Panc1 (cell line): ENCODE data around the gene NPC1L1. TPM values are rescaled to one million over a fixed set of nuclear protein-coding genes. Genes with fewer than 3 reads are reported as not detected.

ENCODE experiments used
- ATAC-seq: fragments of 200-7000 bp; cut with Tn5 transposase; 2 replicates; pipeline ENCODE4 v1.9.1; 2020; ENCODE audit warnings: mild to moderate bottlenecking, moderate library complexity
- BruUV-seq: library from RNA; stranded (reverse); fragments of 400-500 nt; replicated peaks from 2 replicates; lab custom pipeline; 2021; lab: Mats Ljungman, UMichigan
- CTCF ChIA-PET: fragments of 300-600 bp; sonication (Branson Sonifier 250); formaldehyde crosslinking; loops from one replicate; lab custom pipeline; 2022; ENCODE audit warnings: antibody characterized with exemption; lab: Charles Lee
- POLR2A ChIA-PET: fragments of 300-600 bp; sonication (Branson Sonifier 250); formaldehyde crosslinking; loops from one replicate; lab custom pipeline; 2022; ENCODE audit warnings: antibody characterized with exemption; lab: Charles Lee
- DNase-seq: peaks from one replicate; pipeline ENCODE4 v3.0.0-alpha.2; 2010; ENCODE audit warnings: low read depth, low spot score
- H3K27ac ChIP-seq: 2 replicates; pipeline ENCODE4 v1.5.1; 2011; ENCODE audit warnings: mild to moderate bottlenecking, low read length, inconsistent platforms
- H3K27me3 ChIP-seq: fragments of 200-500 bp; sonication (Bioruptor generic); 2 replicates; pipeline ENCODE4 v1.6.0; 2014; ENCODE audit warnings: low read length, inconsistent platforms; ENCODE audit not compliant: control insufficient read depth, insufficient read depth
- H3K36me3 ChIP-seq: fragments of 200-500 bp; sonication (Bioruptor generic); 2 replicates; pipeline ENCODE4 v1.5.1; 2014; ENCODE audit warnings: inconsistent platforms, mild to moderate bottlenecking, low read length, moderate library complexity; ENCODE audit not compliant: control insufficient read depth, insufficient read depth
- H3K4me1 ChIP-seq: 2 replicates; pipeline ENCODE4 v1.5.1; 2011; ENCODE audit warnings: inconsistent platforms, mild to moderate bottlenecking, low read length, moderate library complexity; ENCODE audit not compliant: control insufficient read depth, insufficient read depth
- H3K4me3 ChIP-seq, 2 experiments: 2 replicates each; pipeline ENCODE4 v1.5.1; 2011 to 2012; ENCODE audit warnings: low read depth in 2 of 2, low read length in 2 of 2, mild to moderate bottlenecking in 2 of 2, inconsistent platforms in 1 of 2, moderate library complexity in 1 of 2
- H3K9me3 ChIP-seq: fragments of 200-500 bp; sonication (Bioruptor generic); 2 replicates; pipeline ENCODE4 v1.5.1; 2014; ENCODE audit warnings: low read depth, mild to moderate bottlenecking, inconsistent platforms, low read length, moderate library complexity; ENCODE audit not compliant: control insufficient read depth, insufficient read depth
- CTCF ChIP-seq: fragments of 450-650 bp; IDR thresholded peaks from 2 replicates; pipeline ENCODE4 v1.5.1; 2017; ENCODE audit warnings: mild to moderate bottlenecking
- POLR2AphosphoS5 ChIP-seq: IDR thresholded peaks from 2 replicates; pipeline ENCODE4 v1.6.1; 2012; ENCODE audit warnings: mild to moderate bottlenecking, low read depth, low read length, moderate library complexity
- SIN3A ChIP-seq: IDR thresholded peaks from 2 replicates; pipeline ENCODE4 v1.6.1; 2012; ENCODE audit warnings: low read depth, mild to moderate bottlenecking, low read length, moderate library complexity, borderline replicate concordance; ENCODE audit not compliant: insufficient read depth
- TCF7L2 ChIP-seq: IDR thresholded peaks from 2 replicates; pipeline ENCODE4 v1.6.1; 2011; ENCODE audit warnings: mild to moderate bottlenecking, low read depth, low read length, inconsistent platforms
- in situ Hi-C: cut with HindIII; loops from 2 replicates; pipeline ENCODE4 v1.10.0; 2016; ENCODE audit warnings: low sequenced_read_pairs, low pct_unique_long_range_greater_than_20kb
- intact Hi-C: fragments of 100-400 bp; cut with micrococcal nuclease; formaldehyde crosslinking; loops from one replicate; pipeline ENCODE4 v1.10.0; 2022; ENCODE audit not compliant: unreplicated experiment
- total RNA-seq: library from RNA; stranded (reverse); gene quantifications from one replicate; pipeline ENCODE4 v1.2.1, GENCODE V29; 2021; ENCODE audit not compliant: unreplicated experiment
- TF ChIP-seq, protein P1 (sequence below), 2 experiments: IDR thresholded peaks; 2 replicates each; pipeline ENCODE4 v1.6.1; 2011 to 2012; ENCODE audit warnings: low read depth in 2 of 2, control low read depth in 1 of 2, low read length in 1 of 2, mild to moderate bottlenecking in 1 of 2, moderate library complexity in 1 of 2; ENCODE audit not compliant: insufficient read depth in 1 of 2

Gene NPC1L1
- total RNA-seq, 1 experiment from 2014 or later = not detected

DNA sequence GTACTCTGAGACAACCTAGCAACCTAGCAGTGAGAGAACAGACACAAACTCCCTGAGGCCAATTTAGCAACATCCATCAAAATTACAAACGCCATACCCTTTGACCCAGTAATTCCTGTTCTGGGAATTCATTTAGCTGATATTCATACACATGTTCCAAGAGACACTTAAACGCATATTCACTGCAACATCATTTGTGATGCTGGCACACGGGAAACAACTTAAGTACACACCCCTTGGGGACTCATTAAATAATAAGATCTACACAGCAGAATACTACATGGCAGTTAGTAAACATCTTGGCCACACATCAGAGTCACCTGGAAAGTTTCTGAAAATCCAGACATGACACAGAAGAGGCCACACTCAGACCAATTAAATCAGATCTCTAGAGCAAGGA, 68.3 kb downstream of the NPC1L1 start:
- in situ Hi-C loops = no loop called here
- H3K36me3 ChIP-seq = peaks cover 13% of the 10 kb centered on the region
- DNase-seq (no peak), ATAC-seq (no peak)
- TF ChIP-seq SIN3A (no peak), TCF7L2 (no peak), POLR2AphosphoS5 (no peak), CTCF (no peak)
- TF ChIP-seq, protein P1, sequence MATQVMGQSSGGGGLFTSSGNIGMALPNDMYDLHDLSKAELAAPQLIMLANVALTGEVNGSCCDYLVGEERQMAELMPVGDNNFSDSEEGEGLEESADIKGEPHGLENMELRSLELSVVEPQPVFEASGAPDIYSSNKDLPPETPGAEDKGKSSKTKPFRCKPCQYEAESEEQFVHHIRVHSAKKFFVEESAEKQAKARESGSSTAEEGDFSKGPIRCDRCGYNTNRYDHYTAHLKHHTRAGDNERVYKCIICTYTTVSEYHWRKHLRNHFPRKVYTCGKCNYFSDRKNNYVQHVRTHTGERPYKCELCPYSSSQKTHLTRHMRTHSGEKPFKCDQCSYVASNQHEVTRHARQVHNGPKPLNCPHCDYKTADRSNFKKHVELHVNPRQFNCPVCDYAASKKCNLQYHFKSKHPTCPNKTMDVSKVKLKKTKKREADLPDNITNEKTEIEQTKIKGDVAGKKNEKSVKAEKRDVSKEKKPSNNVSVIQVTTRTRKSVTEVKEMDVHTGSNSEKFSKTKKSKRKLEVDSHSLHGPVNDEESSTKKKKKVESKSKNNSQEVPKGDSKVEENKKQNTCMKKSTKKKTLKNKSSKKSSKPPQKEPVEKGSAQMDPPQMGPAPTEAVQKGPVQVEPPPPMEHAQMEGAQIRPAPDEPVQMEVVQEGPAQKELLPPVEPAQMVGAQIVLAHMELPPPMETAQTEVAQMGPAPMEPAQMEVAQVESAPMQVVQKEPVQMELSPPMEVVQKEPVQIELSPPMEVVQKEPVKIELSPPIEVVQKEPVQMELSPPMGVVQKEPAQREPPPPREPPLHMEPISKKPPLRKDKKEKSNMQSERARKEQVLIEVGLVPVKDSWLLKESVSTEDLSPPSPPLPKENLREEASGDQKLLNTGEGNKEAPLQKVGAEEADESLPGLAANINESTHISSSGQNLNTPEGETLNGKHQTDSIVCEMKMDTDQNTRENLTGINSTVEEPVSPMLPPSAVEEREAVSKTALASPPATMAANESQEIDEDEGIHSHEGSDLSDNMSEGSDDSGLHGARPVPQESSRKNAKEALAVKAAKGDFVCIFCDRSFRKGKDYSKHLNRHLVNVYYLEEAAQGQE (IDR thresholded peaks at IDR 0.05; ENCODE audit: insufficient read depth in 1 of 2, low read depth in 2 of 2, low read length in 1 of 2) = no peak
- H3K4me3 ChIP-seq = no peak overlapping the region
- peaks cover 10% of the 10 kb centered on the region for H3K4me1 ChIP-seq
- no peak overlapping the region for H3K27ac ChIP-seq
- no peaks in the 10 kb centered on the region for H3K27me3 ChIP-seq
- BruUV-seq = no TSS peak
- ChIA-PET POLR2A (no interaction called here), CTCF (interaction anchor here (0.5 kb wide), 1 partner anchor 91 kb away, joined by 3 read pairs; no protein-coding TSS in a partner anchor)
- intact Hi-C loops = no loop called here
- no peaks in the 10 kb centered on the region for H3K9me3 ChIP-seq

- H3K36me3 ChIP-seq = peaks cover 18% of the 10 kb centered on the region
- H3K4me3 ChIP-seq = no peak overlapping the region
- ATAC-seq = no peak
- peaks cover 10% of the 10 kb centered on the region for H3K4me1 ChIP-seq
- no peaks in the 10 kb centered on the region for H3K27me3 ChIP-seq
- CTCF ChIA-PET = no interaction called here
- in situ Hi-C loops (no loop called here), intact Hi-C loops (no loop called here)
- no peaks in the 10 kb centered on the region for H3K9me3 ChIP-seq
- no TSS peak for BruUV-seq
- no peak overlapping the region for H3K27ac ChIP-seq
- TF ChIP-seq CTCF (no peak), POLR2AphosphoS5 (no peak), SIN3A (no peak), TCF7L2 (no peak)
- TF ChIP-seq, protein P1 (IDR thresholded peaks at IDR 0.05; ENCODE audit: insufficient read depth in 1 of 2, low read depth in 2 of 2, low read length in 1 of 2) = no peak
- POLR2A ChIA-PET = no interaction called here
- no peak for DNase-seq
Observed at GRCh38 chr7:44471850-44472249, 69.3 kb downstream of the NPC1L1 start.
